GM20431 (cell line): ENCODE measurements around the gene CRYBG1.
"Not testable (repeated sequence)": the region's sequence is repeated elsewhere in the genome, so short reads cannot be mapped to it uniquely, and the experiment has no call there.

Source experiments
- in situ Hi-C: fragments of 300-500 bp; cut with MseI, MboI; formaldehyde crosslinking; loops from one replicate; pipeline ENCODE4 v1.15.0; 2020; ENCODE audit warnings: low sequenced_read_pairs; ENCODE audit not compliant: unreplicated experiment

CRYBG1 gene

DNA sequence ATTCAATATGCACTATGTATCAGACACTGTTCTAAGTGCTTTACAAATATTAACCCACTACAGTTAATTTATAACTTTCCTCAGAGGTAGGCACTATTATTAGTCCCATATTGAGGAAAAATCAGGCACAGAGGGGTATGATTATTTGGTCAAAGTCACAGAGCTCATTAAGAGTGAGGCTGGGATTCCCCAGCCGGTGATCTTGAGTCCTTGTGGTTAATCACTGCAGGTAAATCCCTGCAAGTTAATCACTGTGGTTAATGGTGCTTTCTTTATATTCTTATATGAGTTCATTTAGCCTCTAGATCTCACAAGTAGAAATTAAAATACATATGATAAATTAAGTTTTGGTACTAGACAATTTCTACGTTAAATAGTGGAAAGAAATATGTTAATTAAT, 9.2 kb downstream of the CRYBG1 start:
- in situ Hi-C loops: no loop called here

DNA sequence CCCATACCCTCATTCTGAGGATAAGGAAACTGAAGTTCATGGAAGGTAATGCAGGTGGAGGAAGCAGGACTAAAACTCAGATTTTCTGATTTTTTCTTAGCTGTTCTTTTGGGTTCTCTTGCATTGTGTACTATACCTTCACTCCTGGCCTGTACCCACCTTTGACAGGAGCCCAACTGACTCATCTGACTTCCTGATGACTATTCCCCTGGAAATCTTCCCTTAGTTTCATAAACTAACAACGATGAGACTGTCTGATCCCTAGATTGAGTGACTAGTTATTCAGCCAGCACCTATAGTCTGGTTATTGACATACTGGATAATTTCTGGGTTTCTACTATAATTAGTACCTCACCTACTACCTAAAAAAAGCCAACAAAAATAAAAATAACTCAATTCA, 10.1 kb downstream of the CRYBG1 start:
- in situ Hi-C loops: no loop called here

DNA sequence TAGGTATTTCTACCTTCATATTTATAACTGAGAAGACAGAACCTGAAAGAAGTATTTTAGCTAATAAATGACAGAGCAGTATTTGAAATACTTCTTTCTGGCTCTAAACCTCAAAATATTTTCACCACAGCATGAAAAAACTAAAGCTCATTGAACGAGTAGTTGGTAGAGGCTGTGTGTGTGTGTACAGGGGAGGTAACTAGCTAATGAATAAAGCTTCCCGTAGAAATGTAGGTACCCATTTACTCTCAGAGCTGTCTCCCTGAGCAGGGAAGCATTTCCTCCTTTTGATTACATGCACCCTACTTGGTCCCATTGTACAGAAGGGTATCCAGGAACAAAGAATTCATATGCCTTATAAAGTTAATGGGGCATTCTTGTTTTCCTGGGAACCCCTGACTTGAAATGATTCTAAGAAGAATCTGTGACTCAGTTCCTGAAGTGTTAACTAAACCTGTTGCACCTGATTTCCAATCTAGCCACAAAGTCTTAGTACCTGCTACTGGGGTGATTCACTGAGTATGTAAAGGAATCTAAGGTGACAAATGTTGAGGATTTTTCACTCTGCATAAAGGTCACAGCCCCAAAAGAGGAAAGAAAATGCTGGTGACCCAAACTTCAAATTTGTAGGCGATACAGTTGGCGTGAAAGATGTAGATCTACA, 12.5 kb downstream of the CRYBG1 start:
- in situ Hi-C loops: no loop called here

DNA sequence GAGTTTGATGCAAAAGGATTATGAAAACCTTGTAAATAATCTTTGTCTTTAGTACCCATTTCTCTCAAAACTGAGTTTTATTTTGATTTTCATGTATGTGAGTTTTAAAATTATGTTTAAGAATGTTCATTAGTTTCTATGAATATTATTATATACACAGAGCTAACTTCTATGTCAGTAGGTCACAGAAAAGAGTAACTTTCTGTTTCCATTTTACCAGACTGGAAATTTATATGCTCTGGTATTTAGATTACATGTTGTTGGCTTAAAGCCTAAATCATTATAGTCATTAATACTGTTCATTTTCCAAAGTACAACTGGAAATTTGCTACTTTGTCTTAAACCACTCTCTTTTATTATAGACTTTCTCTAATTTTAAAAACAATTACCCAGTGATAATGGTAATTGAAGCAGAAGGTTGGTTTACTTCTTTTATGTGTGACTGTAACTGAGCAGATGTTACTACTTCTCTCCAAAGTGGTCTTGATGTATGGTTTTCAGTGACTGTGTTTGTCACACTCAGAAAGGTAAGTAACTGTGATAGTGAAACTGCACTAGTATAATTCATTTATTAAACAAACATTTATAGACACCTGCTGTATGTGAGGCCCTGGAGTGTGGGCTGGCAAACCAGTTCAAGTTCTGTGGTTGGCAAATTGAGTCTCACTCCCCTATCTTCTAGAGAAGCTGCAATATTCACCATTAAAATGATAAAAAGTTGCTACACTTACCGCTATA, 13.2 kb downstream of the CRYBG1 start:
- in situ Hi-C loops: no loop called here

DNA sequence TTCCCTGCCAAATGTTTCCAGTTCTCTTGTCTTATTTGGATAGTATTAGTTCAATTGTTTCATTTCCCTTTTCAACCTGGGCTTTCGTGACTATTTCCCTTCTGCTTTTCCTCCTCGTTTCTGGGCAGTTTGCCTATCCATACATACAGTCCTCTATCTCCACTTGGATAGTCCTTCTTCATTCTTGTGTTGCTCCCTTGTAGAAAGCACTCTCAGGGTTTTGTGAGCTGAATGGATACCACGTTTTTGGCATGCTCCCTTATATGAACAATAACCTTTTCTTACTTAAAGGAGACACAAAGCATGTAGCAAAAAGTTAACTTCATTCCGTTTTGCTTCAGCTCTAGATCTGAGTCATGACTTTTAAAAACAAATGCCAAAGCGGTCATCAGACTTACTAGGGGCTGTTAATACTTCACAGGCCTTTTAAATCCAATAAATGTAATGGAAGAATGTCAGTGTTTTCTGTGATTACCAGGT, 16.6 kb downstream of the CRYBG1 start:
- in situ Hi-C loops: no loop called here

DNA sequence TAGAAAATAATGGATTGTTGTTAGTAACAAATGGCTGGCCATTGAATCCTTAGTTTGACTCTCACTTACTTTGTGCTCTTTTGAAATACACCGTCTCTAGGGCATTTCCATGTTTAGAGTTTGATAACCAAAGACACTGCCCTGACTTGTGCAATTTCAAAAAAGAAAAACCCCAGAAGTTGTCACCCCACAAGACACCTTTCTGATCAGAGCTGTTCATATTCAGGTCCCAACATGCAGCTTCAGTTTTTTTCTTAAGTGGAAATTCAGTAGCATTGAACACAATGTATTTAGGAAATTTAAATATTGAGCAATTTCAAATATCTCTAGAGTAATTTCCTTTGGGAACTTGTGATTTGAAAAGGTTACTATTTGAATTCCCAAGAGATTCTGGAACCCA, 19.4 kb downstream of the CRYBG1 start:
- in situ Hi-C loops: no loop called here

DNA sequence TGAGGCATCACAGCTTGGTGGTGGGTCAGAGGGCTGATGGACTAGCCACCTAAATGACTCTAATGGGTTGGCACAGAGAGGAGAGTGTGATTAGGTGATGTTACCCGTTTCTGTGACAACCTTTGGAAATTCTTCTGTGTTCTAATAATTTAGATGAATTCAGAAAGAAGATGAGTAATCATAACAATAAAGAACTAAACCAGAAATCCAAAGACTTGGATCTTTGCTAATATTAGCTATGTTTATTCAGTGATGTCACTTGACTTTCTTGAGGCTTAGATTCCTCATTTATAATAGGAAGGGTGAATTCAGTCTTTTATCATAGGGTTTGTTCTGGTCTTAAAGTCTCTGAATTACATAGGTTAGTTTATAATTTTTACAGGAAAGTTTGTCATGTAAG, 19.9 kb downstream of the CRYBG1 start:
- in situ Hi-C loops: no loop called here

DNA sequence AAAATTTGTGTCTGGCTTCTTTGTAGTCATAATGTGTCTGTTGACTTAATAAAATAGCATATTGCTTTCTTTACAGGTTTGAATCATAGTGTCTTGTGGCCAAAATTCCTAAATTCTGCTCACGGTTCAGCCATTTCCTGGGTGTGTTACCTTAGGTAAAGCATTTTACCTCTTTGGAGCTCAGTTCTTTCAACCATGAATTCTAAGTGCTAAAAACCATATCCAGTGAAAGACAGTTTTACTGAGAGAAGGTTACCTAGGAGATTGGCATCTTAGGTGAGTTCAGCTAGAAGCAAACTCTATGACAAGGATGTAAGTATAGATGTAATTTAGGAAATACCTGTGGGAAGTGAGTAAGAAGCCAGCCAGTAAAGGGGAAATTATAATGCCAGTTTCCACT, 20.7 kb downstream of the CRYBG1 start:
- in situ Hi-C loops: no loop called here

DNA sequence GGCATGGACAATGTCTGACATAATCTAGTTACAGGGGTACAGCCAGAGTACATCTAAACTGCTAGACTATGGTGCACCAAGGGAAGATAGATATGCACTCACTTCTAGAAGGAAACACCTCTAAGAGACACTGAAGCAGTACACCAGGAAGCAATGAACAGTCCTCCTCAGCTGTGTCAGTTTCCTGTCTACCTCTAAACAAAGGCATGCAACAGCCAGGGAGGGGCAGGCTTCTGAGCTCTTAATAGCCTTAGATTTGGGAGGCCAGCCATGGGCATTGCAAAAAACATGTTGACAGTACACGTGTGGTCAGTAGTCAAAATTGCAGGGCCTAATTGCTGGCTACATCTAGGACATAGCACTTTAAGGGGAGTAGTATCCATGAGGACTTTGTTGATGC, 21.4 kb downstream of the CRYBG1 start:
- in situ Hi-C loops: no loop called here

DNA sequence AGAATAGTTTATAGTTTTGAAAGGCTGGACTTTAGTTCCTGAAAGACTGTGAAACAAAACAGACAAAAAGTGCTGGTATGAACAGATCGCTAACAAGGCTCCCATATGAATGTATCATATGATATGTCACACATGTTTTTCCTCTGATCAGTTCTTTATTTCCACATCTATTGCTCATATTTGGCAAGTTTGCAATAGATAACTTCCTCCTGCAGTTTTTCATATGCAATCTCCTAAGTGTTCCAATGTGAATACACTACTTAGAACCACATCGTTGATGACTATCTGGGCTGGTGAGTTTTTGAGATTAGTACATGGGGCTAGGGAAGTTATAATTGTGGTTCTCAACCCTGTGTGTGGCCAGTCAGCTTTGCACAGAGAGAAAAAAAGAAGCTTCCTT, 23.1 kb downstream of the CRYBG1 start:
- in situ Hi-C loops: no loop called here

DNA sequence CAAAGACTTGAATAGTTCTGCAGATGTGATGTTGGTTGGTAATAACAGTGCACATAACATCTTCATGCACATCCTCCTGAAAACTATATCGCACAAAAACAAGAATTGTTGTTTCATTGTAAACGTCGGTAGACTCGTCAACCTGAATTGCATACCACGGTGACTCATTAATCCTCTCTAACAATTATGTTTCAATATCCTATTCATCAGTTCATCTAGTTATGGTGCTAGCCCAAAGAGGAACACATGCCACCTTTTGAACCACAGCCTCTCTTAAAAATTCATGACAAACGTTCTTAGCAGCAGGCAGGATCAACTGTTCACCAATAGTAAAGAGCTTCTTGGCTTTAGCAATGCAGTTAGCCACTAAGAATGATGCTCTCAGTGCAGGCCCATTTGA, 25.0 kb downstream of the CRYBG1 start:
- in situ Hi-C loops: no loop called here

DNA sequence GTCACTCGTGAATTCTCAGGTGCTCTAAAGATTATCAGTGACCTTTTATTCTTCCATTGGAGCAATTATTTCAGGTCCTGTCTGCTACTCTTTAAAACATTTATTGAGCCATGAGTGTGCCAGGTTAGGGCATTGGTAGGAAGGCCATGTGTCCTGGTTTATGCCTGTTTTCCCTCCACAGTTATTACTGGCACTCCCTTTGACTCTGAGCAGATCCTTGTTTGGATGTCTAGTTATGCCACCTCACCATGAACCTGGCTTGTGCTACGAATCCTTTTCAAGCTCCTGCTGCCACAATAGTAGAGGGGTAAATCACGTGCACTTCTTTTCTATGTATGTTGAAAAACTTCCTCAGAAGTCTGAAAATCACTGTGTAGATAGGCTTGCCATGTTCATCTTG, 27.4 kb downstream of the CRYBG1 start:
- in situ Hi-C loops: no loop called here

DNA sequence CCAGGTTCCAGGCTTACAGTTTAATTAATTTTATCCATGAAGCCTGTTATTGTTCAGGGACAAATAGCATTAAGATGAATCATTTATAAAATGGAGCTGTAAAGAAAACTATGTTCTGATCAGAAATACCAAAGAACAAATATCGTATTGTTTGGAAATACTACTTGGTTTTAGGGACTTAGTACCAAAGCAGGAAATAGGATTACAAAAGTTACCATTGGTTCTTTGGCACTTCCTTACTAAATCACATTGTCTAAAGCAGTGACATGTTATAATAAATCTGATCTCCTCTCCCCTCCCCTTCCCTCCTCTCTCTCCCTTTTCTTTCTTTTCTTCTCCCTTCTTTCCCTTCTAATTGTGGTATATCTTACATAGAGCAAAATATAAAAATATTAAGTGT, 29.6 kb downstream of the CRYBG1 start:
- in situ Hi-C loops: no loop called here

DNA sequence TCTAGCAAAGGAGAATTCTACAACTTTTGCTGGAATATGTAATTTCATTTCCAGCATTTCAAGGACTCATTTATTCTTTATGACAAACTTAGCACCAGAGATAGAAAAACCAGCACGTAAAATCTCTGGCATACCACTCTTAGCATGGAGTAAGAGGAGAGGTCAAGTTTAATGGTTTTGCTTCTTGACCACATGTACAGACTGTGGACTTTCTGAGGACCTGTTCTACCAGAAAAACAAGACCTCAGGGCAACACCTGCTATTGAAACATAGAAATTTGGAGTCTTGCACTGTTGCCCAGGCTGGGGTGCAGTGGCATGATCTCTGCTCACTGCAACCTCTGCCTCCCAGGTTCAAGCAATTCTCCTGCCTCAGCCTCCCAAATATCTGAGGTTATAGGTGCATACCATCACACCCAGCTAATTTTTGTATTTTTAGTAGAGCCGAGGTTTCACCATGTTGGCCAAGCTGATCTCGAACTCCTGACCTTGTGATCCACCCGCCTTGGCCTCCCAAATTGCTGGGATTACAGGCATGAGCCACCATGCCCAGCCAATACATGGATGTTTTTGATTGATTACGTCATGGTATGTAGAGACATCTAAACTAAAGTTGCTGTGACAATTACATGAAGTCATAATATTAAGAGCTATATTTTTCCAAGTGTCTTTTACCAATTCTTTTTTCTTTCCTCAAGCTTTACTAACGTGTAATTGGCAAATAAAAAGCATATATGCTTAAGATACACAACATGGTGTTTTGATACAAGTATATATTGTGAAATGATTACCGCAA, 36.1 kb downstream of the CRYBG1 start:
- in situ Hi-C loops: no loop called here

DNA sequence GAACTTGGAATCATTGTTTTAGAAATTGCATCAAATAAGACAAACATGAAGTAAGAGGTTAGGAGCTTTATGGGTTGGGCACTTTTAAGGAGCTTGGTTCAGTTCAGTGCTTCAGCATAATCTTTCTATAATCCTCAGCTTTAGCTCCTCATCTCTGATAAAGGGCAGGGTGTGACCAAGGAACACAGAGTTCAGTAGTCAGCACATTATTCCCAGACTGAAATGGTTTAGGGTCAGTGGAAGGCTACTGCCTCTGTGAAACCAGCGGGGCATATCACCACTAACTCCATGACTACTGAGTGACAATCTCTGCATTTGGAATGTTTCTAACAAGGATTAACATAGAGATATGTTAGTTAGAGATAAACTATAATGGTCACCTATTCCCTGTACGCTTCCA, 36.9 kb downstream of the CRYBG1 start:
- in situ Hi-C loops: no loop called here

DNA sequence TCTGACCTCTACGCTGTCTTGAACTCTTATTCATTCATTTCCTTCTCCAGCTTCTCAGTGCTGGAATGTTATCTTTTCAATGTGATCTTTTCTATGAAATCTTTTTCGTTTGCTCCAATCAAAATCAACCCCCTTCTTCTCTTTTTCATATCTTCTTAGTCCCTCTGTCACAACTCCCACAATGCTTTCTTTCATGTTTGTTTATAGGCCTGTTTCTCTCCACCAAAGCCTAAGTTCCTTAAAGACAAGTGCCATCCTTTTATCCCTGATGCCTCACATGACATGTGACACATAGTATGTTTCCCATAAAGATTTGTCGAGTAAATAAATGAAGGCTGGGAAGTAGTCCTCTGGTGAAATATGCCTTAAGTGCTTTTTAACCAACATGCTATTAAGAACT, 38.1 kb downstream of the CRYBG1 start:
- in situ Hi-C loops: no loop called here

DNA sequence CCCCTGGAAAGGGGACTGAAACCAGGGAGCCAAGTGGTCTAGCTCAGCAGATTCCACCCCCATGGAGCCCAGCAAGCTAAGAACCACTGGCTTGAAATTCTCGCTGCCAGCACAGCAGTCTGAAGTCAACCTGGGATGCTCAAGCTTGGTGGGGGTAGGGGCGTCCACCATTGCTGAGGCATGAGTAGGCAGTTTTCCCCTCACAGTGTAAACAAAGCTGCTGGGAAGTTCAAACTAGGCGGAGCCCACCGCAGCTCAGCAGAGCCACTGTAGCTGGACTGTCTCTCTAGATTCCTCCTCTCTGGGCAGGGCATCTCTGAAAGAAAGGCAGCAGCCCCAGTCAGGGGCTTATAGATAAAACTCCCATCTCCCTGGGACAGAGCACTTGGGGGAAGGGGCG, 44.5 kb downstream of the CRYBG1 start:
- in situ Hi-C loops: not testable (repeated sequence)

DNA sequence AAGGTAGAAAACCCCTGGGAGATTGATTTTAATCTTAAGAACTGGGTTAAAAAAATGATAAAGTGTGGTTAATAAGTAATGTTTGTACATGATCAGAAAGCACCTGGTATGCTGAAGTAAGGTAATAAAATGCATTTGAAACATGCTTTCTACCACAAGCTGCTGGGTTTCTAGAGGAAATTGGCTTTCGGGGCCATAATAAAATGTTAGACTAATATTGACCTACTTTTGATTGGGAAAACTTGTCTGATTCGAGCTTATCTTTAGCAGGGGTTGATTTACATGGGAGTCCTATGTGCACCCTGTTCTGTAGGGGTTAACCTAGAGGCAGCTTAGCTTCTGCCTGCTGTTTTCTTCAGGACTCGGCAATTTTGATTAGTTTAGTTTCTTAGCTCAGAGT, 50.5 kb downstream of the CRYBG1 start:
- in situ Hi-C loops: no loop called here

DNA sequence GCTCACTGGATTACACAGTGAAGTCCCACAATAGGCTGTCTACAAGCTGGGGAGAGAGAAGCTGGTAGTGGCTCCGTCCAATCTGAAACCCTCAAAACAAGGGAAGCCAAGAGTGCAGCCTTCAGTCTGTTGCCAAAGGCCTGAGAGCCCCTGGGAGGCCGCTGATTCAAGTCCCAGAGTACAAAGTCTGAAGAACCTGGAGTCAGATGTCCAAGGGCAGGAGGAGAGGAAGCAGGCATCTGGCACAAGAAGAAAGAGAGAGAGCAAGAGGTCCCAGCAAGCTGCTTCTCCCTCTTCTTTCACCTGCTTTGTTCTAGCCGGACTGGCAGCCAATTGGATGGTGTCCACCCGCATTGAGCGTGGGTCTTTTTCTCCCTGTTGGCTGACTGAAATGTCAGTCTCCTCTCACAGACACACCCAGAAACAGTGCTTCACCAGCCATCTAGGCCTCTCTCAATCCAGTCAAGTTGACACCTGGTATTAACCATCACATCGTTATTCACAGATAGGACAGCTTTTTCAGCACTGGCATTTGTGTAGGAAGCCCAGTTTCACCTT, 51.2 kb downstream of the CRYBG1 start:
- in situ Hi-C loops: no loop called here

DNA sequence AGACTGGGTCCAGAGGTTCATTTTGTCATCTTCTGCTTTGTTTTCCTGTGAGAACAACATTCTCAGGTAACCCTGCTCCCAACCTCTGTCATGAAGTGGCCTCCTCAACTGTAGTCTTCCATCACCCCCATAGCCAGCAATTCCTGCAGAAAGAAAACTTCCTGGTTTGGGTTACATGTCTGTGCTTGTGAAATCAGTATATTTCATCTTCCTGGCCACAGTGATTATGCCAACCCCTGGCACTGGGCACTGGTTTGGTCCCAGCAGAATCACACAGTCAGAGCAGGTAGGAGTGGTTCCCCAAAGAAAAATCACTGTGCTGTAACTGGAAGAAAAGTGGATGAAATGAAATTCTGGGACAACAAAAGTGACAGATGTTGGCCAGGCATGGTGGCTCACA, 52.5 kb downstream of the CRYBG1 start:
- in situ Hi-C loops: no loop called here

DNA sequence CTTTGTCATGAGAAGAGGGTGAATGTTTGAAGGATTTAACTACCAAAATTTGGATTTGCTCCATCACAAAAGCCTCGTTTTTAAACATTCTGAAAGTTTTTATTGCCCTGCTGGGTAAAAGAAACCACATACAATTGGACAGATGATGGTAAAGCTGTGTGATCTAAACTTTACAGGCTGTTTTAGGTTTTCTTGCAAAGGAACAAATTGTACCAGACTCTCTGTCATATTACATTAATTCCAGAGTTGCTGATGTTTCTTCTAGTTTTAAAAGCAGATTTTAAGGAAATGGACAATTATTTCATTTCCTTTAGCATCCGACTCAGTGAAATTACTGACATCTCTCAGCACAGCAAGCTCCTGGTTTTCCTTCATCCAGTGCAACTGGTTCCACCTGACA, 53.2 kb downstream of the CRYBG1 start:
- in situ Hi-C loops: no loop called here
